ENCODE results near the gene ANAPC10. TPM values are rescaled to one million over a fixed set of nuclear protein-coding genes. Genes with fewer than 3 reads are reported as not detected.

ANAPC10 gene
- polyA plus RNA-seq, 1 donor, result 18.7 TPM

- Histone ChIP-seq H3K27ac (ENCODE audit: low read length) (no peak overlapping the region), H3K36me3 (ENCODE audit: control insufficient read depth, insufficient read depth, low read length) (peaks cover 10% of the 10 kb centered on the region), H3K4me1 (ENCODE audit: control insufficient read depth, insufficient read depth, low read length) (no peaks in the 10 kb centered on the region), H3K4me3 (ENCODE audit: low read length) (no peak overlapping the region), H3K27me3 (ENCODE audit: control insufficient read depth, insufficient read depth, low read length) (no peaks in the 10 kb centered on the region), H3K9me3 (ENCODE audit: control insufficient read depth, low read depth, low read length) (peaks cover 2% of the 10 kb centered on the region)
- no peak for DNase-seq
- no CpG with 5 or more reads among the region's 2 CpGs for WGBS (ENCODE audit: insufficient coverage, low lambda C conversion rate)
These were observed 21.5 kb downstream of the ANAPC10 start for GRCh38 chr4:145076469-145076855.

DNA sequence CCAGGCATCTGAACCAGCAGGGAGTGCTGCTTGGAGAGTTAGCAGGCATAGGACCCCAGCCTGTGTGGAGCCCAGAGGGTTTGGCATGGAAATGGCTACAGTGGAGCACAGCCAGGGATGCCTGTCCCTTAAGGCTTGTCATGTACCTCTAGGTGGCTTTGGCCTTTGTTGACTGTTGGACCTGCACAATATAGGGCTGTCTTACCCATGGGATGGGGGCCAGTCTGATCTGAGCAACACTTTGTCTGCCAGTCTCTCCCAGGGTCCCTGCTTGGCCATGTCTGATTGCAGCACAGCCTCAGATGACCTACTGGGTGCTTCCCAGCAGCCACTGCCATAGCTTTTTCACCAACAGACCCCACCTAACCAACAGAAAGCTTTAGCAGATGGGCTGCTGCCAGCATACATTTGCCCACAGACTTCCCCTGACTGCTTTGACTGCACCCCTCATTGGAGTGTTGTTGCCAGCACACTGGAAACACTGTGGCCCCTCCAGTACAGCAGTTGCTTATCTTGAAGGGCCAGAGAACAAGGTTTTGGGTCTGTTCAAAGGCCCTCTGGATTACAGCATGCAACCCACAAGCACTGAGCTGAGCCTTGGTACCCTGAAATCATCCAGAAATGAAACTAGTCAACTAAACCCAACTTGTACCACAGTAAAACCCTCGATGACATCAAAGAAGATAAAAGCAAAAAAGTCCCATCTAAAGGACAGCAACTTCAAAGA lies 22.1 kb downstream of the ANAPC10 start:
- no peaks in the 10 kb centered on the region for H3K4me1 ChIP-seq (ENCODE audit: control insufficient read depth, insufficient read depth, low read length)
- H3K9me3 ChIP-seq (ENCODE audit: control insufficient read depth, low read depth, low read length), result peaks cover 2% of the 10 kb centered on the region
- WGBS (ENCODE audit: insufficient coverage, low lambda C conversion rate), result no CpG with 5 or more reads among the region's 1 CpG
- H3K4me3 ChIP-seq (ENCODE audit: low read length), result no peak overlapping the region
- no peak for DNase-seq
- H3K36me3 ChIP-seq (ENCODE audit: control insufficient read depth, insufficient read depth, low read length), result peaks cover 11% of the 10 kb centered on the region
- no peaks in the 10 kb centered on the region for H3K27me3 ChIP-seq (ENCODE audit: control insufficient read depth, insufficient read depth, low read length)
- H3K27ac ChIP-seq (ENCODE audit: low read length), result no peak overlapping the region

DNA sequence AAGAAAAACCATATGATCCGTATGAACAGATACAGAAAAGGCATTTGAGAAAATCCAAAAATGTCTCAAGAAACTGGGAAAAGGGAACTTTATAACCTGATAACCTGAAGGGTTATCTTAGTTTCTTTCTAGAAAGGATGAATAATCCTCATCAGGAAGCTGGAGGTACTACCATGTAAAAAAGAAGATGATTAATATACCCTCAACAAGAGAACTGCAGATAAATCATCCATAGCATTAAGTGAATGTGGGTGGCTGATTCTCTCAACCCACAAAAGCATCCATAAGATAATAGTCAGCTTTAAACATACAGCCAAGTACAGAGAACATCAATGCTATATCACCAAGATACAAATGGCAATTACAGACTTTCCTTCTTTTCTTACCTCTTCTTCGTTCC lies 26.4 kb downstream of the ANAPC10 start:
- Histone ChIP-seq H3K4me1 (ENCODE audit: control insufficient read depth, insufficient read depth, low read length) (no peaks in the 10 kb centered on the region), H3K27ac (ENCODE audit: low read length) (no peak overlapping the region), H3K9me3 (ENCODE audit: control insufficient read depth, low read depth, low read length) (no peaks in the 10 kb centered on the region), H3K4me3 (ENCODE audit: low read length) (no peak overlapping the region), H3K27me3 (ENCODE audit: control insufficient read depth, insufficient read depth, low read length) (no peaks in the 10 kb centered on the region), H3K36me3 (ENCODE audit: control insufficient read depth, insufficient read depth, low read length) (peaks cover 10% of the 10 kb centered on the region)
- no peak for DNase-seq
- no CpG with 5 or more reads among the region's 2 CpGs for WGBS (ENCODE audit: insufficient coverage, low lambda C conversion rate)

DNA sequence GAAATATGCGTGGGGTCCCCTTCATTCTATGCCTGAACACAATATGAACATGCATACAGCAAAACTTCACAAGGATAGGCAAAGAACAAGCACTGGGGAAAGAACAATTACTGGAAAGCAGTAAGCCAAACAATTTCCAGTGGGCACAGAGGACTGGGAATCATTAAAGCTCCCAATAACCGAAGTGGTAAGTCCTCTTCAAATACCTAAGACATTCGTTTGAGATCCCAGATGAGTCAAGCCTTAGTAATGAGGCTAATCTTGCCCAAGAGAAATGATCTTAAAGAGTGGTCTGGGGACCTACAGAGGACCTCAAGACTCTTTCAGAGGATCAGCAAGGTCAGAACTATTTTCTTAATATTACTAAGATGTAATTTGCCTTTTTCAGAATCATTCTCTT lies 28.6 kb downstream of the ANAPC10 start:
- H3K36me3 ChIP-seq (ENCODE audit: control insufficient read depth, insufficient read depth, low read length), result peaks cover 8% of the 10 kb centered on the region
- H3K9me3 ChIP-seq (ENCODE audit: control insufficient read depth, low read depth, low read length), result no peaks in the 10 kb centered on the region
- DNase-seq, result no peak
- no peak overlapping the region for H3K27ac ChIP-seq (ENCODE audit: low read length)
- no peaks in the 10 kb centered on the region for H3K27me3 ChIP-seq (ENCODE audit: control insufficient read depth, insufficient read depth, low read length)
- no peak overlapping the region for H3K4me3 ChIP-seq (ENCODE audit: low read length)
- peaks cover 4% of the 10 kb centered on the region for H3K4me1 ChIP-seq (ENCODE audit: control insufficient read depth, insufficient read depth, low read length)
- WGBS (ENCODE audit: insufficient coverage, low lambda C conversion rate), result 100% methylated on average over 1 of the region's 3 CpGs

DNA sequence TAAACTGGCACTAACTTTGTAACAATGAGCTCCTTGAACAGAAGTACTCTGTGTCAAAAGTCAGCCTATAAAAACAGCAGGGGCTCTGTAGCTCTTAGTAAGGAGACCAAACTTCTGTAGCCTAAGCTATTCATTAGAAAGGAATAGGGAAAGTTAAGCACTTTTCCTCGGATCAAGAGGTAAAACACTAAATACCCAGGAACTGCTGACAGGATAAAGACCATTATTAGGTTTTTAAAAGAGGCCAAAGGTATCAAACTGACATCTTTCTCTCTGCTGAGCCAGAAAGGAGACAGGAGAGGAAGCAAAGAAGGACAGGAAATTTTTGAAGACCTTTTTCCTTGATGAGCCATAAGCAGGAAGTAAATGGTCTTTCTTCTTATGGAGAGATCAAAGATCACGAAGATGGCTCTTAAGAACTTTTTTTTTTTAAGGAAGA lies 31.9 kb downstream of the ANAPC10 start:
- Histone ChIP-seq H3K4me1 (ENCODE audit: control insufficient read depth, insufficient read depth, low read length) (peaks cover 4% of the 10 kb centered on the region), H3K27ac (ENCODE audit: low read length) (peak overlapping the region; percentile 80), H3K4me3 (ENCODE audit: low read length) (no peak overlapping the region), H3K9me3 (ENCODE audit: control insufficient read depth, low read depth, low read length) (no peaks in the 10 kb centered on the region), H3K36me3 (ENCODE audit: control insufficient read depth, insufficient read depth, low read length) (peaks cover 14% of the 10 kb centered on the region), H3K27me3 (ENCODE audit: control insufficient read depth, insufficient read depth, low read length) (no peaks in the 10 kb centered on the region)
- no CpG with 5 or more reads among the region's 2 CpGs for WGBS (ENCODE audit: insufficient coverage, low lambda C conversion rate)
- peak; percentile 14 to 72 for DNase-seq

DNA sequence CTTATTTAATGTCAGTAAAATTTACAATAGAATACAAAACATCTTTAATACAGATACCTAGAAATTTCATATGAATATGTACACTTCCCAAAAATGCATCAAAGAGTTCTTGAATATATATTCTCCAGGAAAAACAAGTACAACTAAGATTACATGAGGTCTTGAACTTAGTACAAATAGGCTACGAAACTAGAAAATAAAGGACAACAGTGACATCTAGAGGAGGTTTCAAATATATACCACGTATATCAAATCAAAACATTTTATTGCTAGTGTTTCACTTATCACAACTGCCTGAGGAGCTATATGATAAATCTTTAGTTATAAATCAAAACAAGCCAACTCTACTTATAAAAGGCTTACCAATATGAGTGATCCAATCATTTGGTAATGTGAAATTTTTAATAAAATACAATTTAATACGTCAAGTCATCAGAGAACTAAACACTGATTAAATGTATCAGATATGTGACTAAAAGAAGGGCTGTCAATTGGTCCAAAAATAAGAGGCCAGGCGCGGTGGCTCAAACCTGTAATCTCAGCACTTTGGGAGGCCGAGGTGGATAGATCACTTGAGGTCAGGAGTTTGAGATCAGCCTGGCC lies 36.6 kb downstream of the ANAPC10 start:
- Histone ChIP-seq H3K4me3 (ENCODE audit: low read length) (no peak overlapping the region), H3K4me1 (ENCODE audit: control insufficient read depth, insufficient read depth, low read length) (peaks cover 4% of the 10 kb centered on the region), H3K36me3 (ENCODE audit: control insufficient read depth, insufficient read depth, low read length) (peaks cover 5% of the 10 kb centered on the region), H3K9me3 (ENCODE audit: control insufficient read depth, low read depth, low read length) (no peaks in the 10 kb centered on the region), H3K27me3 (ENCODE audit: control insufficient read depth, insufficient read depth, low read length) (no peaks in the 10 kb centered on the region), H3K27ac (ENCODE audit: low read length) (no peak overlapping the region)
- WGBS (ENCODE audit: insufficient coverage, low lambda C conversion rate), result 50% methylated on average over 2 of the region's 6 CpGs
- peak; percentile 17 to 39 for DNase-seq

DNA sequence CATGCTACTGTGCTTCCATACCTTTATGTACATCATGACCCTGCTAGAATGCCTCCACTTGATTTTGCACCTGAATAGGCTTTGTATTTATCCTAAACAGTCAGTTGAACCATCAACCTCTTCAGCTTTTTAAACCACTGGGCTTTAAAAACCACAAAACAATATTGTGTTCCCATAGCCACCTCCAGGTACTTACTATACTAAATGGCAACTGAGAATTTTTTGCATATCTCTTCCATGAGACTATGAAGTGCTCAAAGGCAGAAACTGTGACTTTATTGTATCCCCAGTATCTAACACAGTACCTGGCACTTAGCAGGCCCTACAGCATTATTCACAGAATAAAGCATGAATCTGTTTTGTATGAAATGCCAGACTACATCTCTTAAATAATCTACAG lies 39.7 kb downstream of the ANAPC10 start:
- Histone ChIP-seq H3K4me1 (ENCODE audit: control insufficient read depth, insufficient read depth, low read length) (no peaks in the 10 kb centered on the region), H3K9me3 (ENCODE audit: control insufficient read depth, low read depth, low read length) (no peaks in the 10 kb centered on the region), H3K27ac (ENCODE audit: low read length) (no peak overlapping the region), H3K27me3 (ENCODE audit: control insufficient read depth, insufficient read depth, low read length) (no peaks in the 10 kb centered on the region), H3K36me3 (ENCODE audit: control insufficient read depth, insufficient read depth, low read length) (peaks cover 5% of the 10 kb centered on the region), H3K4me3 (ENCODE audit: low read length) (no peak overlapping the region)
- DNase-seq, result no peak

DNA sequence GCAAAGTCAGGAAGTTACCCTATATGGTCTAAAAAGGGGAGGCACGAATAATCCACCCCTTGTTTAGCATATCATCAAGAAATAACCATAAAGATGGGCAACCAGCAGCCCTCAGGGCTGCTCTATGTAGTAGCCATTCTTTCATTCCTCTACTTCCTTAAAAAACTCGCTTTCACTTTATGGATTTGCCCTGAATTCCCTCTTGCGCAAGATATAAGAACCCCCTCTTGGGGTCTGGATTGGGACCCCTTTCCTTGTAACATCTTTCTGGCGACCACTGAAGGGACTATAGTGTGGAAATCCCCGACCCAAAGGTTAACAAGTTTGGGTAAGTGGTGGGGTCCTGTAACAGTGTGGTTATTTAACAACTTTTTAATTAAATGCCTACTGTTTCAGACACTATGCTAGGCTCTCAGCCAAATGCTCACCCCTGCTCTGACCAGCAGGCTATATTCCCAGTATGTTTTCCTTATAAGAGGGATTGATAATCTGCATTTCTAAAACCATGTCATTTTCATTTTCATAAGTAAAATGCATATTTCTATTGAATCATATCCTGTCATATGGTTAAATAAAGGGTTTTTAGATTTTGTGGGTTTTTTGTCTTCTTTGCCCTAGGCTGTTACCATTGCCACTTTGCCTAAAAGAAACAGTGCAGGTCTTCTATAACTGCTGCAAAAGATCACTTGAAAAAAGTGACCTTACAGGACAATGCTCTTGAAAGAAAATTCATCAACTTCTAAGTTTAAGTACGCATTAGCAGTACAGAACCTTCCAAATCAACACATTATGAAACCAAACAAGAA lies 41.5 kb downstream of the ANAPC10 start:
- Histone ChIP-seq H3K4me3 (ENCODE audit: low read length) (no peak overlapping the region), H3K36me3 (ENCODE audit: control insufficient read depth, insufficient read depth, low read length) (no peaks in the 10 kb centered on the region), H3K27ac (ENCODE audit: low read length) (no peak overlapping the region), H3K4me1 (ENCODE audit: control insufficient read depth, insufficient read depth, low read length) (no peaks in the 10 kb centered on the region), H3K9me3 (ENCODE audit: control insufficient read depth, low read depth, low read length) (no peaks in the 10 kb centered on the region), H3K27me3 (ENCODE audit: control insufficient read depth, insufficient read depth, low read length) (no peaks in the 10 kb centered on the region)
- DNase-seq, result no peak
- no CpG with 5 or more reads among the region's 6 CpGs for WGBS (ENCODE audit: insufficient coverage, low lambda C conversion rate)

GRCh38 chr4:145055533-145056257 lies 42.3 kb downstream of the ANAPC10 start:
- Histone ChIP-seq H3K27ac (ENCODE audit: low read length) (no peak overlapping the region), H3K27me3 (ENCODE audit: control insufficient read depth, insufficient read depth, low read length) (no peaks in the 10 kb centered on the region), H3K36me3 (ENCODE audit: control insufficient read depth, insufficient read depth, low read length) (no peaks in the 10 kb centered on the region), H3K4me1 (ENCODE audit: control insufficient read depth, insufficient read depth, low read length) (no peaks in the 10 kb centered on the region), H3K4me3 (ENCODE audit: low read length) (no peak overlapping the region), H3K9me3 (ENCODE audit: control insufficient read depth, low read depth, low read length) (no peaks in the 10 kb centered on the region)
- DNase-seq, result no peak
- no CpG with 5 or more reads among the region's 5 CpGs for WGBS (ENCODE audit: insufficient coverage, low lambda C conversion rate)

GRCh38 chr4:145049241-145049640 lies 48.8 kb downstream of the ANAPC10 start:
- WGBS (ENCODE audit: insufficient coverage, low lambda C conversion rate), result 100% methylated on average over 1 of the region's 1 CpG
- Histone ChIP-seq H3K27ac (ENCODE audit: low read length) (no peak overlapping the region), H3K36me3 (ENCODE audit: control insufficient read depth, insufficient read depth, low read length) (no peaks in the 10 kb centered on the region), H3K9me3 (ENCODE audit: control insufficient read depth, low read depth, low read length) (no peaks in the 10 kb centered on the region), H3K27me3 (ENCODE audit: control insufficient read depth, insufficient read depth, low read length) (no peaks in the 10 kb centered on the region), H3K4me3 (ENCODE audit: low read length) (no peak overlapping the region), H3K4me1 (ENCODE audit: control insufficient read depth, insufficient read depth, low read length) (no peaks in the 10 kb centered on the region)
- DNase-seq, result no peak

Data from large intestine (tissue), 3 donors.